ENCODE data around the gene APOD.

APOD gene

DNA sequence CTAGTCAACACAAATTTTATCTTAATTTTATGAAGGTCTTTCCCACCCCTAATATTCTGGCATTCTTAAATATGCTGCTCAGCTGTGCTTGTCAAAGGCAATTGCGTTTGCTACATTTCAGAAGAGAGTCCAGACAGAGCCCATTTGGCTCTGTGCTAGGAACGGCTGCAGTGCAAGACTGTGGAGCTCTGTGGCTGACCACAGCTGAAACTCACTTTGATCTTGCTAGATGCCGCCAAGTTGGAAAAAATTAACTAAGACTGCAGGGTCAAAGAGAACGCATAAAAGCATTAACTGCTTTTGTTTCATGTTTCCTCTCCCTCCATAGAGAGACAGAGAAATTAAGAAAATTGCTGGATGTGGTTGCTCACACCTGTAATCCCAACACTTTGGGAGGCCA lies 33.0 kb downstream of the APOD start:
- no peak for TF ChIP-seq ZFX (IDR thresholded peaks at IDR 0.05; ENCODE audit: borderline replicate concordance)
- TF ChIP-seq, protein P1, sequence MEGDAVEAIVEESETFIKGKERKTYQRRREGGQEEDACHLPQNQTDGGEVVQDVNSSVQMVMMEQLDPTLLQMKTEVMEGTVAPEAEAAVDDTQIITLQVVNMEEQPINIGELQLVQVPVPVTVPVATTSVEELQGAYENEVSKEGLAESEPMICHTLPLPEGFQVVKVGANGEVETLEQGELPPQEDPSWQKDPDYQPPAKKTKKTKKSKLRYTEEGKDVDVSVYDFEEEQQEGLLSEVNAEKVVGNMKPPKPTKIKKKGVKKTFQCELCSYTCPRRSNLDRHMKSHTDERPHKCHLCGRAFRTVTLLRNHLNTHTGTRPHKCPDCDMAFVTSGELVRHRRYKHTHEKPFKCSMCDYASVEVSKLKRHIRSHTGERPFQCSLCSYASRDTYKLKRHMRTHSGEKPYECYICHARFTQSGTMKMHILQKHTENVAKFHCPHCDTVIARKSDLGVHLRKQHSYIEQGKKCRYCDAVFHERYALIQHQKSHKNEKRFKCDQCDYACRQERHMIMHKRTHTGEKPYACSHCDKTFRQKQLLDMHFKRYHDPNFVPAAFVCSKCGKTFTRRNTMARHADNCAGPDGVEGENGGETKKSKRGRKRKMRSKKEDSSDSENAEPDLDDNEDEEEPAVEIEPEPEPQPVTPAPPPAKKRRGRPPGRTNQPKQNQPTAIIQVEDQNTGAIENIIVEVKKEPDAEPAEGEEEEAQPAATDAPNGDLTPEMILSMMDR (IDR thresholded peaks at IDR 0.05): no peak
- H3K27ac ChIP-seq: no peak overlapping the region

DNA sequence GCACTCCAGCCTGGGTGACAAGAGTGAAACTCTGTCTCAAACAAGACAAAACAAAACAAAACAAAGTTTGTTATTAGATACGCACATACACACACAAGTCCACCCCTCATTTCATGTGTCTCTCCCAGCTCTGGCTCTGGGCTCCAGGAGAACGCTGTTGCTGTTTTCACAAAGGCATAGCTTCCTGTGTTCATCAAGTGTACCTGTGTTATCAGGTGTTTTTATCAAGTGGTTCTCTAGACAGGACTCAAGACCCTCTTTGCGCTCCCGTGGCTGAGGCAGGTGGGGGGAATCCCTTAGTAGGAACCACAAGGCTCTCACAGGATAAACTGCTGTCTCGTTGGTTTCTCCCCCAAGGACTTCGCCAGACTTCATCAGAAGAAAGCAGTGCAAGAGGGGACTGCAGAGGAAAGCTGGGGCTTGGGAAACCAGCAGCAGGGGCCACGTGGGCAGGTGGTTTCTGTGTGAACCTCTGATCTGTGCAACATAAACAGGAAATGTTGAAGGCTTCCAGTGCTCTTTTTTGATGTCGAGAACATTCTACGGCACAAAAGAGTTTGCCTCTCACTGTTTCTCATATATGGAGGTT lies 33.7 kb downstream of the APOD start:
- no peak overlapping the region for H3K27ac ChIP-seq
- TF ChIP-seq ZFX (IDR thresholded peaks at IDR 0.05; ENCODE audit: borderline replicate concordance): no peak
- TF ChIP-seq, protein P1 (IDR thresholded peaks at IDR 0.05): no peak

DNA sequence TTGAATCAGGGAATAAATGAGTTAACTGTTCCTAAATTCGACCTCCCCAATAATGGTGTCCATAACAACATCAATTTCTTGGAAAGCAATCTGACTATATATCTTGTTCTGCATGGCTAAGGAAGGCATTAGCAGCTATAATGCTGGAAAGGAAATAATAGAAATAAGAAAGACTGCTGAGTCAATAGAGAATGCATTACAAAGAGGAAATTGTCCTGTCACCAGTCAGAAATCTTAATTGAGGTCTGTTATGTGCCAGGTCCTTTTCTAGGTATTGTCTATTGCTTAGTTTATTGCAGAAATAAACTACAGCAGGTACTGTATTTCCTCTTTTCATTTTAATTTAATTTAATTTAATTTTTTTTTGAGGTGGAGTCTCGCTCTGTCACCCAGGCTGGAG lies 34.8 kb downstream of the APOD start:
- H3K27ac ChIP-seq: no peak overlapping the region
- TF ChIP-seq, protein P1 (IDR thresholded peaks at IDR 0.05): no peak
- TF ChIP-seq ZFX (IDR thresholded peaks at IDR 0.05; ENCODE audit: borderline replicate concordance): no peak

DNA sequence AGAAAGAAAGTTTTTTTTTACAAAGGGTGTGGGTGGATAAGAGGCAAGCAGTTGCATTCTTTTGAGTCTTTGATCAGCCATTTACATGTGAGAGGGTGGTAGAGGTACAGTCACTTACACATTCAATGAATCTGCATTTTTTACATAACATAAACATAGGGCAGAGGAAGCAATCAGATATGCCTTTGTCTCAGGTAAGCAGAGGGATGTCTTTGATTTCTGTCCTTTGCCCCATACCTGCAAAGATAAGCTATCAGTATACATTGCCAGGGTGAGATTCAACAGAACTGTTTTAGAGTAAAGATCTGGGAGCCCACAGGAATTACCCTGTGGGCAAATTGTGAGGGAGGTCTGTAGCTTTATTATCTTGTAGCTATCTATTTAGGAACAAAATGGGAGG lies 35.2 kb downstream of the APOD start:
- TF ChIP-seq, protein P1 (IDR thresholded peaks at IDR 0.05): no peak
- no peak for TF ChIP-seq ZFX (IDR thresholded peaks at IDR 0.05; ENCODE audit: borderline replicate concordance)
- H3K27ac ChIP-seq: no peak overlapping the region

DNA sequence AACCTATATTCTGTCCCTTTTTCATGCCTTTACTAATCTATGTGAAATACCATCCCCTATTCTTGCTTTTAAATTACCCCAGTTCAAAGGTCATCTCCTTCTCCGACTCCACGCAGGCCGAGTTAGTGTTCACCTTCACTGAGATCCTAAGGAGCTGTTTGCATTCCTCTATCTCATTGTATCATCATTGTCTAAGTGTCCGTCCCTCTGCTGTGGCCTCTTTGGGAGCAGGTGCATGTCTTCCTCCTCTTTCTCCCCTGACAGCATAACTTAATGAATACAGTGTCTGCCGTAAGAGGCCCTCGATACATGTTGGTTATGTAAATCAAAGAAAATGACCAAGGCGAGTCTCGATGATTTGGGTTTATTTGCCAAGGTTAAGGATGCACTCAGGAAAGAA lies 35.7 kb downstream of the APOD start:
- no peak overlapping the region for H3K27ac ChIP-seq
- no peak for TF ChIP-seq ZFX (IDR thresholded peaks at IDR 0.05; ENCODE audit: borderline replicate concordance)
- TF ChIP-seq, protein P1 (IDR thresholded peaks at IDR 0.05): no peak

DNA sequence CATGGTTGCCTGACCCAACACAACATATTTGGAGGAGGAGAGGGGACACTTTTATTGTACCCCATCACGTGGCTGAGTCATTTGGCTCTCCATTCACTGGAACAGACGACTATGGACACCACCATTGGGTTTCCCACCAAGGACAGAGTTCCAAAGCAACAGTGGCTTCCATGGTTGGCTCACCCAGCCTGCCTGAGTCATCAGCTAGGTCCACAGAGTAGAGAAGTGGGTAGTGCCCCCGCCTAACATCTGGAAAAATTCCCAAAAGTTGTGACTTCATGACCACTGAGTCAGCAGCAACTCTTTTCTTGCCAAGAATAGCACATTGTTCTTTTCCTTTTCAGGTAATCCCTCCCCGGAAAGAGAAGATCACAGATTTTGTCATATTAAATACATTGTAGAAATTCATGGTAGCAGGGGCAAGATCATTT lies 37.6 kb downstream of the APOD start:
- no peak for TF ChIP-seq ZFX (IDR thresholded peaks at IDR 0.05; ENCODE audit: borderline replicate concordance)
- TF ChIP-seq, protein P1 (IDR thresholded peaks at IDR 0.05): no peak
- no peak overlapping the region for H3K27ac ChIP-seq

DNA sequence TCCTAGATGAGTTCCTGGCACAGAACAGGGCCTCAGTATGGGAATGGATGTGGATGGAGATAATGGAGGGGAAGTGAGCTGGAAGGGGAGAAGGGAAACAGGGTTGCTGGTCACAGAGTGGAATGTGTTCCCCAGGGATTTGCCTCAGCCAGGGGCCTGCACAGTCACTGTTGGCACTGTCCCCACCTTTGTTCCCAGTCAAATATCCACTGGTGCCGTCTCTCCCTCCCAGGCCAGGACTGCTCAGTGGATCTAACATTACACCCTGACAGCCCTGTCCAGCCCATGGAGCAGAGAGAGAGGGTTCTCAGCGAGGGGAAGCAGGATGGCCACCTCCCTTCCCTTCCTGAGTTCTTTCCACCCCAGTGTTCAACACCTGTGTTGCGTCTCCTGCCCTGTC lies 39.1 kb downstream of the APOD start:
- no peak overlapping the region for H3K27ac ChIP-seq
- TF ChIP-seq, protein P1 (IDR thresholded peaks at IDR 0.05): no peak
- TF ChIP-seq ZFX (IDR thresholded peaks at IDR 0.05; ENCODE audit: borderline replicate concordance): no peak

Data from 22Rv1 (cell line).